Cardiac septum (tissue), 1 donor: ENCODE data around the gene NGEF. TPM values are rescaled to one million over a fixed set of nuclear protein-coding genes. Genes with fewer than 3 reads are reported as not detected.
A peak's percentile ranks its signal among the peaks of the same experiment; 100 is the strongest.

Experiments
- DNase-seq: peaks from one replicate; pipeline ENCODE4 v3.0.0-alpha.2; 2020; ENCODE audit warnings: low spot score
- intact Hi-C: fragments of 100-400 bp; cut with DNase I; formaldehyde crosslinking; loops from one replicate; pipeline ENCODE4 v1.14.0; 2022
- total RNA-seq: library from RNA; stranded (reverse); fragmentation: NEBNext Ultra II Directional; extraction: Animal tissue kit (Norgen Biotek cat#: 25700); gene quantifications from one replicate; pipeline ENCODE4 v1.2.1, GENCODE V29; 2021
- donor health status: DM: no; HTN: no; CAD: no.

Gene NGEF
- total RNA-seq, 1 donor from 2014 or later, result 0.24 TPM

DNA sequence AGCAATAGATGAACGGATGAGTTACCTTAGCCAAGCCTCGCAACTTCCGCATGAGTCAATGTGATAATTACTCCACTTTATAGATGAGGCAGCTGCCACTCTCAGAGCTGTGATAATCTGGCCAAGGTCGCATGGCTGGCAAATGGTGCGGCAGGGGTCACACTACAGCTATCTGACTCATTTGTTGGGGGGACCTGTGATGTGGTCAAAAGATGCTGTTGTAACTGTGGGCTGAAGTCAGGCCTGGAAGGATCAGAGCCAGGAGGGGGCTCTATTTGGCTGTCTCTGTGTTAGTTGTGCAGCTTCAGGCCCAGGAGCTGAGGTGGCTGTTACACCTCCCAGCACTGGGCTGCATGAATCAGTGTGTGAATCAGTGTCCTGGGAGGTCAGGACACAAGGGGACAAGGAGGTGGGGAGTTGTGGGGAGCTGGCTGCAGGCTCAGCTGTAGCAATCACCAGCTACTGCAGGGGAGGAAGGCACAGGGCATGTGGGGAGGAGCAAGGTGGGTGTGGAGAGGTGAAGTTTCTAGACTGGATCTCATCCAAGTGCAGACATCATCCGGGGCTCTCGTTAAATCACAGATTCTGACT, 33.1 kb downstream of the NGEF start:
- DNase-seq, result peak; percentile 71
- intact Hi-C loops, result no loop called here

DNA sequence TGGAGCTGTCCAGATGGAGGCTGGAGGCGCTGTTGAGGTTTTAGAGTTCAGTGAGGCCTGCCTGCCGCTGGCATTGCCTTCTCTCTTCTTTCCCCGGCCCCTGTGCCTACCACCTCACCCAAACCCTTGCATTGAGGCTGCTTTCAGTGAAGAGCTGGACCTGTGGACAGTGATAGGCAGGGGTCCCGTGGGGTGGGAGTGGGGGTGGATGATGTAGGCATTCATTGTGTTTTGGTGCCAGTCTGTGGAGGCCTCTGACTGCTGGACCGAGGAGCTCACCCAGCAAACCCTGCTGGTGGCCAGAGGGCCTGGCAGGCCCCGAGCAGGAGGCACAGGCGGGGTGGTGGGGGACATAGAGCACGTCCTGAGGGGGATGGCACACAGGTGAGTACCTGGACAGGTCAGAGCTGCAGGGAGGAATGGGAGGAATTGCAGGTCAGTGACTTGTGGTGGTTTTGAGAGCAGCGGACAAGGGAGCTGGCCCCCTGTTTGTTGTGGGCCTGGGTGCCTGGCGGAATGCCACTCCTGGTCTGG, 35.6 kb downstream of the NGEF start:
- peak; percentile 63 for DNase-seq
- intact Hi-C loops, result no loop called here

GRCh38 chr2:232976666-232977437, 36.2 kb downstream of the NGEF start:
- no peak for DNase-seq
- intact Hi-C loops, result no loop called here

- no peak for DNase-seq
Observed at GRCh38 chr2:232976176-232976575, 36.9 kb downstream of the NGEF start.

DNA sequence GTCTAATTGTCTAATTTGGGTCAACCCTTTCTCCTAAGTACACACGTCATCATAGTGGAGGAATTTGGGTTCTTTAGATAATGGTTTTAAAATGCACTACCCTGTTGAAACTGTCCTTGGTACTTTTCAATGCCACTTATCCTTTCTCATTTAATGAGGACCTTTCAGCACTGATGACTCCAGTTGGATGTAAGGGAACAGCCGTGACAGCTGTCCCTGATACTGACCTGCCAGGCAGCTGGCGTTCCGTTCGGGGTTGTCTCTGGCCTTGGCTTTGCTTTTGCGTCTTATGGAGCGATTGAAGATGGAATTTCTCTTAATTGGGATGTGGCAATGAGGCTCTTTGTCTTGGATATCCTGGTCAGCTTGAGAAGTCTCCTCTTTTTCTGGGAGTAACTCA, 38.7 kb downstream of the NGEF start:
- DNase-seq, result peak; percentile 59

More at GRCh38 chr2:232976176-232976575, 36.9 kb downstream of the NGEF start:
- intact Hi-C loops, result no loop called here

GRCh38 chr2:232973796-232974195, 39.3 kb downstream of the NGEF start:
- intact Hi-C loops, result no loop called here
- no peak for DNase-seq

More for the DNA sequence above, 38.7 kb downstream of the NGEF start:
- intact Hi-C loops, result no loop called here

GRCh38 chr2:232973011-232973735, 39.9 kb downstream of the NGEF start:
- DNase-seq, result peak; percentile 50
- intact Hi-C loops, result no loop called here

DNA sequence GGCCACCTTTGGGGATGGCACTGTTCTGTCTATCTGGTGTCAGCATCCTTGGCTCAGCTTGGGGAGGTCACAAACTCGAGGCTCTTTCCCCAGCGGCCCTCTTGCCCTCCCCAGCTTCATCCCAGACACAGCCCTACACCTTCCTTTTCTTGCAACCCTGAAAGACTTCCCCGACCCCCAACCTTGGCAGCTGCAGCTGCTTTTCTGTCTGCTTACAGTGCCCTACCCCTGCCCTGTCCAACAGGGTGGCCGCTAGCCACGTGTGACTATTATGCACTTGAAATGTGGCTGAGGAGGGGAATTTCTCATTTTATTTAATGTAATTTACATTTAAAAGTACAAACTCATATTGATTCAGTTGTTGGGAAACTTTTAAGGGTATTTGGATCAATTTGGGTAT, 41.3 kb downstream of the NGEF start:
- DNase-seq, result no peak
- intact Hi-C loops, result no loop called here

DNA sequence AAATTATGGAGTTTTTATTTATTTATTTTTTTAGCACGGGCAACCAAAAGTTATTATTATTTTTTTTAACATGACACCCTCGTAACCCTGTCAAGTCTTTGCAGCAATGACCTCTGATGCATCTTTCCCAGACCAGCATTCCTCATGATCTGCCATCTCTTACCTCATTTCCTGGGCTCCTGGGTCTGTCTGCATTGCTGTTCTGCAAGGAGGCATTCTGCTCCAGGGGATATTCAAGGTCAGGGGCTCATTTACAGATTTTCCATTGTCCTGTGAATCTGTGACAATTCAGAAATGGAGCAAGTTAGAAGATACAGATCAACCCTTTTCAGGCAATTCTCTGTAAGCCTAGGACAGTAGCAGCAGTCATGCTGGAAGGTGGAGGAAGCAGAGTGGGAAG, 43.0 kb downstream of the NGEF start:
- intact Hi-C loops, result no loop called here
- no peak for DNase-seq

- DNase-seq, result no peak
- intact Hi-C loops, result no loop called here
Observed at GRCh38 chr2:232967474-232967873, 45.6 kb downstream of the NGEF start.

DNA sequence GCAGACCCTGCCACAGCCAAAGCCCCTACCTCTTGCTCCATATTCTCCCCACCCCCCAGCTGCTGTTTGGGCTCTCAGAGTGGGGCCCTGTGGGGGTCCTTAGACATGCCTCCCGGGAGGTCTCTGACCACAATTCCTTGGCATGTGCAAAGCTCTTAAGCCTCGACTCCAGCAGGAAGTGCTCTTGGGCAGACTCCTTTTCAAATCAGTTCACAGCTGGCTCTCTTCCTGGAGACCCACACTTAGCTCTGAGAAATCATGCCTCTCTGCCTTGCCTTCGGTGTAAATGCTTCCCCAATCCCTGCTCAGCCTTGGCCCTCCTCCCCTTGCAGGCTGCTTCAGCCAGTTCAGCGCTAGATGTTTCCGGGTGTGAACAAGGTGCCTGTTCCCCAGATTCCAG, 46.9 kb downstream of the NGEF start:
- intact Hi-C loops, result no loop called here
- peak; percentile 65 for DNase-seq

DNA sequence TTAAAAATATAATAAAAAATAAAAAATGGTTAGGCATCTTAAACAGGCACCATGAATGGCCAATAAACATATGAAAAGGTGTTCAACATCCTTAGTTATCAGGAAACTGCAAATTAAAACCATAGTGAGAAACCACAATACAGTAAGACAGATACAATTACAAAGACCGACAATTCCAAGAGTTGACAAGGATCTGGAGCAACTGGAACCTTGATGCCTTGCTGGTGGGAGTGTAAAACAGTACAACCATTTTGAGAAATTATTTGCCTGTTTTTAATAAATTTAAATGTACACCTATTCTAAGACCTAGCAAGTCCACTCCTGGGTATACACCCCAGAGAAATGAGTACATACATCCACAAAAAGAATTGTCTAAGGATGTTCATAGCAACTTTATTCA, 49.1 kb downstream of the NGEF start:
- intact Hi-C loops, result no loop called here
- DNase-seq, result no peak

DNA sequence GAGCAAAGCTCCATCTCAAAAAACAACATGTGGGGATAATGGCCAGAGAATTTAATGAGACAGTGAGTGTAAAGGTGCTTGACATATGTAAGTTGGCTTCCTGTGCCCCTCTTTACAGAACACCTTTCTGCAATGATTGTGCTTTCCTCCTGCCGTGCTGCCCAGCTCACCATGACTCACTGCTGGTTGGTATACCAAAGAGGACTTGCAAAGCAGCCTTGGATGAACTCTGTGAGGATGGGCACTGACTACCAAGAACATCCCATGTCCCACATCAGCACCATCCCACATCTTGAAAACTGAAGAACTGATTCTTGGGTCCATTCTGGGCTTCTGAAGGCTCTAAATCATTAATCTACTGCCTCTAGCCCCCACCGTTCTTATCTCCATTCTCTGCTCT, 52.2 kb downstream of the NGEF start:
- intact Hi-C loops, result no loop called here
- no peak for DNase-seq

DNA sequence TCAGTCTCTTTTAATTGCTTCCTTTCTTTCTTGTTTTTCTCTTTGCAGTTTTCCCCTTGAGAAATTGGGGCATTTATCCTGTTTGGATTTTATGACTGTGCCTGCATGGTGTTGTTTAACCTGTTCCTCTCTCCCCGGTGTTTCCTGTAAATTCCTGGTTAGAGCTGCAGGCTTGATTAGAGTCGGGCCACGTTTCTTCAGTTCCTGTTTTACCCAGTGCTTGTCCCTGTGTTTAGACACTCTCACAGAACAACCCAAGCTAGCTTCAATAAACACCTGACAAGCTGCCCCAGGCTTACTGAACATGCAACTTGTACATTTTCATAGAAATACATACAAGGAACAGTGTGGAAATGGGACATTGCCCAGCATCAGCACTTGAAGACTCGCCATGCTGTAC, 53.9 kb downstream of the NGEF start:
- intact Hi-C loops, result no loop called here
- DNase-seq, result no peak

GRCh38 chr2:232957657-232958090, 55.4 kb downstream of the NGEF start:
- DNase-seq, result no peak
- intact Hi-C loops, result no loop called here

DNA sequence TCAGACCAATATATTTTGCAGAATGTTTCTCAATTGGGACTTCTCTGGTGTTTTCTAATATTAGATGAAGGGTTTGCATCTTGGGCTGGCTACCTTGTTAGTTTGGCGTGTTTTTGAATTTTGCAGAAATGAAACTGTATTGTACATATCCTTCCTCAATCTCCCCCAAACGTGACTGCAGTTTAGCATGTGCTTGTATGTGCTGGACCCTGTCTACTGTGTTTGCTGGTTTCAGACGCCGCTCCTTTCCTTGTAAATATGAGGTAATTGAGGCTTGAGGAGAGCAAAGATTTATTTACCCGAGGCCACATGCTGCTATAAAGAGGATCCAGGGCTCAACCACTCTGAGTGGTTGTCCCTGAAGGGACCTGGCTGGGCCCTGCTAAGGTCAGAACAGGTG, 57.2 kb downstream of the NGEF start:
- intact Hi-C loops, result no loop called here
- no peak for DNase-seq

GRCh38 chr2:232954691-232955090, 58.4 kb downstream of the NGEF start:
- no peak for DNase-seq
- intact Hi-C loops, result no loop called here

- intact Hi-C loops, result no loop called here
- no peak for DNase-seq
Observed at GRCh38 chr2:232951891-232952290, 61.2 kb downstream of the NGEF start.

GRCh38 chr2:232951181-232951580, 61.9 kb downstream of the NGEF start:
- no peak for DNase-seq
- intact Hi-C loops, result no loop called here

DNA sequence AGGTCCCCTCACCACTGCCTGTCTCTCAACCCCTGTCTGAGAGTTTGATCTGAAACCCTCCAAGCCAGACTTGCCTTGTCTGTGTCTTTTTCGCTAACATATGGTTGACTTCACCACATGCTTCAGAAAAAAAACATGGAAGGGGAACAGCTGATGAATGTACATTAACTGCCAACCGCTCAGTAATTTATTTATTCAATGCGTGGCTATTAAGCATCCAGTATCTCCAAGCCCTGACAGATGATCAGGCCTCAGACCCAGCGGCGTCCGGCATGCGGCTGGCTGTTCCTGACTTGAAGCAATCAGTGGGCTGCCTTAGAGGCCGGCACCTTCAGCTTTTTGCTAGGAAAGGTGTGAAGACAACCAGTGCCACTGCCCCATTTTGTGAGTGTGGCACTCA, 62.3 kb downstream of the NGEF start:
- no peak for DNase-seq
- intact Hi-C loops, result no loop called here

- DNase-seq, result no peak
Observed at GRCh38 chr2:232949016-232949415, 64.0 kb downstream of the NGEF start.

More at GRCh38 chr2:232949016-232949415, 64.0 kb downstream of the NGEF start:
- intact Hi-C loops, result no loop called here
